CD4-positive, alpha-beta T cell treated with Interleukin-1 beta for 1 hour (primary cell): ENCODE data around the gene SLC6A17.

Experiments used
- DNase-seq, 2 donors: peaks; one replicate each; pipeline ENCODE4 v3.0.0-alpha.2; 2020 to 2022

Gene SLC6A17

DNA sequence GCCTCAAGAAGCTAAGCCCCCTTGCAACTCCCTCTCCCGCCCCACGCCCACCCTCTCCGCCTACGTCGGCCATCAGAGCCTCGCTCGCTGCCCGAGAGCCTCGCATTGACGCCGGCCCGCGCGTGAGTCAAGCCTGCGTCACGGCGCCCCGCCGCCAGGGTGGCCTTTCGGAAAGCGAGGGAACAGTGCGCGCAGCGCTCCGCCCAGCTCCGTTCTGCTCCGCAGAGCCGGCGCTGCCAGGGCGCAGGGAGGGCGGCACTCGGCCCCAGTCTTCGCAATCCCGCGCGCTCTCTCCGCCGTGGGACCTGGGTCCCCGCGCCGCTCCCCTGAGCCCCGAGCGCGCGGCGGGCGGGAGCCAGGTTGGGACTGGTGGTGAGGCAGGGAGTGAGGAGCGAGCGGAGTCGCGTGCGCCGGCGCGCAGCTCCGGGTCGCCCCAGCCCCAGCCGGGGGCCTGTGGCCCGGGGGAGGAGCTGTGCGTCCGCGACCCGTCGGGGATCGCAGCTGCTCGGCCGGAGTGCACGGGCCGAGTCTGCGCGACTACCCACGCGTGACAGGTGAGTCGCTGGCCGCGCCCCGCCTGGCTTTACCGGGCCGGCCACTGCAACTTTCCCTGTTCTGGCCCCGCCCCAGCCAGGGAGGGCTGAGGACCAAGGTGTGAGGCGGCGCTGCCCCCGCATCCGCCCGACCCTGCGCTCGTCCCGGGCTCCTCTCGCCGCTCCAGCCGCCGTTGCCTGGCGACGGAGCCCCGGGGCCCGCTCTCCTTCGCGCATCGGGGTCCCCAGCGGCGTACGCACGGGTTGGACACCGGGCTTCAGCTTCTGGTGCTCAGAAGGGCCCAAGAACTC is at the start of gene SLC6A17:
TSS of gene SLC6A17 (plus strand) at position 165 of the 845 bp plus-strand sequence. CDS start 16,436 bp downstream, outside the sequence.
- DNase-seq = no peak

DNA sequence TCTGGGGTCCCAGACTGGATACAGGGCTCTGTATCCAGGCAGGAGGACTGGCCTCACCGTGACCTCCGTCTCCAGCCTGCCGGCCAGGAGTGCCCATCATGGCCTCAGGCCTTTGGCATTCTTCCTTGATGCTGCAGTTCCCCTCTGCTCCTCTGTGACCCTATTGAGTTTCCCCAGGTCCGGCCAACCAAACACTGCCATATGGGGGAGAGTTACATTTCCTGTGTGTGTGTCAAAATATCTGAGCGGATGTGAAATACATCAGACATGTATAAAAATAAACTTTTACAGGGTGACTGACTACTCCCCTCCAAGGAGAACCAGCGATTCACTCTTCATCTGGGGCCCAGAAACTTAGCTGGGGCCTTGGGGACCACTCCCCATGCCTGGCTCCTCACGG is 48.2 kb upstream of the SLC6A17 start:
- no peak for DNase-seq

DNA sequence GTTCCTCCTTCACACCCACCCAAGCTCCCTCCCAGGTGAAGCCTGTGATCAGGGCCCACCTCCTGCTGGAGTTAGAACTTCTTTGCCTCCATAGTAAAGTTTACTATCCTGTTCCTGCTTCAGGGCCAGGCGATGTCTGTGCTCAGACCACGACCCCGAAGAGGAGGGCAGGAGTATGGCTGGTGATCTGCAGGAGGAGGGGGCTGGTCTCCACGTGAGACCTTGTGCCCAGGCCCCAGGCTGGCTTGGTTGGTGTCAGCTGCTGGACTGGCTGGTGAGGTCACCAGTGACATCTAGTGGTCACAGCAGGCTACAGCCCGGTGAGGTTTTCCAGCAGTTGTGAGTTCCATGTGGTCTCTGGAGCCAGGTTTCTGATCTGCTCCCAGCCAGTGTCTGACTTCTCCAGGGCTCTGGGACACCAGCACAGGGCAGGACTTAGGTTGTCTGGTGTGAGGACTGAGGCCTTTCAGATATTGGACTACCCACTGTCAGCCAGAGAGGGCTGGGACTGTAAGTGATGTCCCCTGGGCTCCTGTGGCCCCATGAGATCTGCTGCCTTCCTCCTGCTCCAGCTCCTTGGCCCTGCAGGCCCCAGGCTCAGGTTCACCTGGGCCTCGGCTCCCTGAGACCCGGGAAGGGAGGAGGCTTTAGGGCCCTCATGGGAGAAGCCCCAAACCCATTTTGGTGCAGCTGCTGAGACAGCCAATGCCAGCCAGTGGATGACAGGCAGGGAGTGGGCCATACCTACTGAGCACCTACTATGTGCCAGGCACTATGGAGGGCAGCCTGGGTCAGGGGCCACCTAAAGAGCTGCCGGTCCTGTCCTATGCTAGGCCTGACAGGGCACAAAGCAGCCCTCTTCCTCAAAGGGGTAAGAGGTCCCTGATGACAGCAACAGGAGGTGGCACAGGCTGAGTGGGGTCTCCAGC is 44.0 kb upstream of the SLC6A17 start:
- DNase-seq = peak; percentile 60 to 62

DNA sequence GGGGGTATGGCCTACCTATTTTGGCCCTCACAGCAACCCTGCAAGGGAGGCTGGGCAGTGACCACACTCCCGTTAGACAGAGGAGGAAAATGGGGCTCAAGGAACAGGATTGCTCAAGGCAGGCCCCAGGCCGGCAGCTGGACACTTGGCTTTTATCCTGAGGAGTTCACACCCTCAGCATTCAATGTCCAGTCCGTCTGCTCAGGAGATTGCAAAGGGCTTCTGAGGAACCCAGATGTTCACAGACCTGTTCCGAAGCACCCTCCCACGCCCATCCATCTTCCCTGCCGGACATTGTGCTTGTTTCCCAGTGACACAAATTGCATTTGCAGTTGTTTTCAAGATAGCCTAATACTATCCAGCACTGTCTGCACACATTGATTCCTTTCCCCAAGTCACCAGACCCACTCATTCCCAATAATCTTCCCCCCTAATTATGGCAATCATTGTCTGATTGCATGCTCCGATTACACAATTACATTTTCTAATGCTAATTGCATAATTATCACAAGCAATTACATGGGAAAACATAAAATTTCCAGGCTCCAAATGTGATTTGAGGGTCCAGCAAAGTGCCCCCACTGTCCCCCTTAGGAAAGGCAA is 42.3 kb upstream of the SLC6A17 start:
- no peak for DNase-seq

DNA sequence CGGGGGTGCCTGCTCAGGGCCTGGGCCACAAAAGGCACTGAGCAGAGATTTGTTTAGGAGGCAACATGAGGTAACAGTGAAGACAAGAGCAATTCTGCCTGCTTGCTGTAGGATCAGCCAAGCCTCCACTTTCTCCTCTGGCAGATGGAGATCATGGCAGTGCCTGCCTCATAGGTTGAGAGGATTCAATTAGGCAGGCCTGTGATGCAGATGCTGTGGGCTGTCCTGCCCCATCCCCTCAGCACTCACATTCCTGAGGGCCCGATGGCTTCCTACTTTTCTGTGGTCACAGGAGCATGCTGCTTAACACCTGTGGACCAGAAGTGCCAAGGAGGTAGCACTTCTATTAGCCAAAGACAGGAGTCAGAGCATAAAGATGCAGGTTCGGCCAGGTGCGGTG is 39.2 kb upstream of the SLC6A17 start:
- DNase-seq = no peak

DNA sequence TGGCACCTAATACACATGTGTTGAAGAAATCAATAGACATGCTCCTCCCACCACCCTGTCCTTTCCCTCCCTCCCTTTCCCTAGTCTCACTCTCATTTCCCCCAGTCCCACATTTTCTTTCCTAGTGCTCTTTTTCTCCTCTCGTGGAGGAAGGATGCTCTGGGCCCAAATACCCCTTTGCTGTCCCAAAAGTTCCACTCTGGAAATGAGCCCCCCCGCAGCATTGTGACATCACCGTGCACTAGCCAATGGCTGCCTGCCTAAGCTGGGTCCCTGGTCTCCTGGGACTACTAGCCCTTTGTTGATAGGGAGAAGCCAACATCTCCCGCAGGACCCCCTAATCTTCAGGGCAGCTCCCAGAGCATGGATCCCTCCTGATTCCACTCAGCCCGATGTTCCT is 38.2 kb upstream of the SLC6A17 start, which contains the start of gene UBL4B:
TSS of gene UBL4B (plus strand) at position 301 of the 400 bp plus-strand sequence. CDS start at position 393, 92 bp downstream.
- no peak for DNase-seq

DNA sequence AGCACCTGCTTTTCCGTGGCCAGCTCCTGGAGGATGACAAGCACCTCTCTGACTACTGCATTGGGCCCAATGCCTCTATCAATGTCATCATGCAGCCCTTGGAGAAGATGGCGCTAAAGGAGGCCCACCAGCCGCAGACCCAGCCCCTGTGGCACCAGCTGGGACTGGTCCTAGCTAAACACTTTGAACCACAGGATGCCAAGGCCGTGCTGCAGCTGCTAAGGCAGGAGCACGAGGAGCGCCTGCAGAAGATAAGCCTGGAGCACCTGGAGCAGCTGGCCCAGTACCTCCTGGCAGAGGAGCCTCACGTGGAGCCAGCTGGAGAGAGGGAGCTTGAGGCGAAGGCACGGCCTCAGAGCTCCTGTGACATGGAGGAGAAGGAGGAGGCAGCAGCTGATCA is 37.6 kb upstream of the SLC6A17 start:
- DNase-seq = no peak

DNA sequence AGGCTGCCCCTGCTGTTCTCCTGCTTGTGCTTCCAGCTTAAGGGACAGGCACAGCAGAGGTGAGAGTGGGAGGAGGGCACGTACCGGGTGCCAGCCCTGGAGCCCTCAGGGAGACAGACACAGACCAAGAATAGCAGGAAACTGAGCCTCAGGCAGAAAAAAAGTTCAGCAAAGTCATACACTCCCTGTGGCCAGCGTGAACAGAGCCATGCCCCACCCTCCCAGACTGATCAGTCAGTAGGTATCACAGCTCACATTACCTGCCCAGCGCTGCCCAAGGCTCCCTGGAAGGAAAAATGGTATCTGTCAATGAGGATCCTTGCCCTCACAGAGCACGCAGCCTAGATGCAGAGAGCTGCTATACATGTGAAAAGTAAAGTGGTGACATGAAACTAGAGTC is 36.7 kb upstream of the SLC6A17 start:
- DNase-seq = no peak

DNA sequence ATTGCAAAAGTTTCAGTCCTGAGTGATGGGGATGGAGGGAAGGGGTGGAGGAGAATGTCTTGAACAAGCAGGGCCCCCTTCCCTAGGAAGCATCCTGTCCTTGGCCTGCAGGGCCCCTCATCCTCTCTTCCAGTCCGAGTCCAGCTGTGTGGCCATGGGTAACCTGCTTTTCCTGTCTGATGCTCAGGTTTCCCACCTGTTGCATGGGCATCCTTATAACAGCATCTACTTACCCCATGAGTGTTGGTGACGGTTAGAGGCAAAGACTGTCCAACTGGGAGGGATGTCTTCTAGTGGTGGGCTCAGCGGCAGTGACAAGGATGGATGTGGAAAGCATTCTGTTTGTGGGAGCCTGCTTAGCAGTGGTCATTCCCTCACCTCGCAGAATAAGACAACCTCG is 36.1 kb upstream of the SLC6A17 start:
- no peak for DNase-seq

DNA sequence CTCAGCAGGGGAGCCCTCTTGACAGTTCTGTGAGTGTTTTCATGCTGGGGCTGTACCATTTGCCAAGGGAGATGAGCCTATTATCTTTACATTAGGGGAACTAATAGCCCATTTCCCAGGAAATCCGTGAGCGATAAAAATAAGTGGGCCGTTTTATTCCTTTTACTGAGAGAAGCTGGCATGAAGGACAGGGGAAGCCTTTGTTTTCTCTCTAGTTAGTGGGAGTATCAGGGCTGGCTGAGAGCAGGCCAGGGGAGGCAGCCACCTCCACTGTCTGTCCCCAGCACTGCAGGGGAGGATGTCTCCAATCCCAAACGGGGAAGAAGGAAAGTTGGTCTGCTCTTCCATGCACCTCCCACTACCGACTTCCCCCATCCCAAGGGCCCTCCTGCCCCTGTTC is 35.5 kb upstream of the SLC6A17 start:
- no peak for DNase-seq

DNA sequence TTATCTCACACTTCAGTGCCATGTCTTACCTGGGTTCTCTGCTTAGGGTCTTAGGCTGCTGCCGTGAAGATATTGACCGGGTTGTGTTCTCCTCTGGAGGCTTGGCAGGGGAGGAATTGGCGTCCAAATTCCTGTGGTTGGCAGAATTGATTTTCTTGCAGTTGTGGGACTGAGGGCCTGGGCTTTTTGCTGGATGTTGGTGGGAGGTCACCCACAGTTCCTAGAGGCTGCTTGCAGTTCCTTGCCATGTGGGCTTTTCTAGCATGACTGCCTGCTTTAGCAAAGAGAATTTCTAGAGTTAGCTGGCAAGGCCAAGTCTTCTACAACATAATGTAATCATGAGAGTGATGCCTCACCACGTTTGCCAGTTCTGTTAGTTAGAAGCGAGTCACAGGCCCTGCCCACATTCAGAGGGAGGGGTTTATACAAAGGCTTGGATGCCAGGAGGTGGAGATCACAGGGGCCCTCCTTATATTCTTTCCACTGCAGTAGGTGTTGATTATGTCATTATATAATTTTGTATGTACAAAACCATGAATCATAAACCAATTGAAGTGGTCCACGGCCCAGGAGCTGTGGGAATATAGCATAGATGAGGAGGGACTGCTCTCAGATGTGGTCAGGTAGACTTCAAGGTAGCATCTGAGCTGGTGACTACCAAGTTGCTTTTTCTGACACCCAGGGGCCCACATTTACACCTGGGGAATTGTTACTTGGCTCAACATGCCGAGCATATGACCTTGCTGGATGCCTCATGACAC is 31.5 kb upstream of the SLC6A17 start:
- no peak for DNase-seq

DNA sequence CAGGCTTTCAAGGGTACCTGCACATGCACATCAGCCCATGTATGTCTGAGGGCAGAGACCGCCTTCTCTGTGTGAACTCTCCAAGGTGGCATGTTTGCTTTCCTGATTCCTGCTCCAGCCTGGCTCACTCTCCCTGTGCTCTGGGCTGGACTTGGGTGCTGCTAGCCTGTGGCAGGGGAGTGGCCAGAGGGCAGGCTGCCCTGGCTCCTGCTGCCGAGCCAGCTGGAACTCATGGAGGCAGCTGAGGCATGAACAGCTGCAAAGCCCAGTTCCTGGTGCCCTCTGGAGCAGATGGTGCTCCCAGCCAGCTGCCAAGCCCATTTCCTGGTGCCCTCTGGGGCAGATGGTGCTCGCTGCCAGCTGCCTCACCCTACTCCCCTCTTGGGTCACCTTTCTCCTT is 30.5 kb upstream of the SLC6A17 start:
- no peak for DNase-seq

DNA sequence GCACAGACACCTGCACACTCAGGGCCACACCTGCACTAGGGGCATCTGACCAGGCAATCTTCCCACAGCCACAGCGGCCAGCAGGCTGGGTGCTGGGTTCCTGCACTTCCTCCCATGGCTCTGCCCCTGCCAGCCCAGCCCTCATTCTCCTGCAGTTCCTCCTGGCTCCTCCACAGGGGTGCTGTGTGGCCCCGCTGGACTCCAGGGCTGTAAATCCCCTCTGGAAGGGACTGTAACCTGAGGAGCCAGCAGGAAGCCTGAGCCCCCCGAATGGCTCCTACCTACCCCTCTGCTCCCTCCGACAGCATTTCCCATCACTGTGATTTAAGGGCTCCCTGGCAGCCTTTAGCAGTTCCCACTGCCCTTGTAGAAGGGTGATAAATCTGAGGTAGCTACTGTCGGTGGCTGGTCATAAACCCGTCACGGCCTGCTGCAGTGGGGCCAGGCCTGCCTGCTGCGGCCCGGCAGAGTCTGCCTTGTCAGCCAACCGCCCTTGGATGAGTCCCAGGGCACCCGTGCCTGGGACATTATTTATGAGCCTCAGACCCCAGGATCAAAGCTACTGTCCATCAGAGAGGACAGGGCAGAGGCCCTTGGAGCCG is 29.2 kb upstream of the SLC6A17 start:
- DNase-seq = no peak

DNA sequence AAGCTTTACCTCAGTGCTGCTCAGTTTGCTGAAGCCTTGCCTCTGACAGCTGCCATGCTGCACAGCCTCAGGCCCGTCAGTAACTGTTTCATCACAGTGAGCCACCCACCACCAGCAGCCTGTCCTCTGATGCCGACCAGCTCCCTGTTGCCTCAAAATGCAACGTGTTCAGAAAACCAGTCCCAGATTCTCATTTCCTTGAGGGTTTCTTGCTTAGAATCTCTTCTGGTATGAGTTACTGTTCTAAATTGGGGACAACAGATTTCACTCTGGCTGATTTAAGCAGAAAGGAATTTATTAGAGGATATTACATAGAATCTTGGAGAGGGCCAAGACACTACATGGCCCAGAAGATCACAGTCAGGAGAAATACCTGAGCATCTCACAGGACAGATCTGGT is 27.1 kb upstream of the SLC6A17 start:
- DNase-seq = no peak

DNA sequence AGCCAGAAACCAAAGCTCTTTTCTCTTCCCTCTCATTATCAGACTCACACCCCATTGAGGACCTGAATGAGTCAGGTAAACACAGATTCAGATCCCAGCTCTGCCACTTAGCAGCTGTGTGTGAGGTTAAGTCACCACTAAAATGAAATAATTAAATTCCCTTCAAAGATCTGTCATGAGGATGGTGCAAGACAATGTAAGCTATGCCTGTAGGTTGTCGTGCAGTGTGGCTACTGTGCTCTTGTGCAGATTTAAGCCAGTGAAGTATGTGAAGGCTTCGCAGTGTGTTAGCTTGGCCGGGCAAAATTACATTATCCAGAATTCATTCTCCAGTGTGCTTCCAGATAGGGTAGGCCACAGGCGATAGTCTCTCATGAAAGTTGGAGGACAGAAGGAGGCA is 24.5 kb upstream of the SLC6A17 start:
- no peak for DNase-seq

DNA sequence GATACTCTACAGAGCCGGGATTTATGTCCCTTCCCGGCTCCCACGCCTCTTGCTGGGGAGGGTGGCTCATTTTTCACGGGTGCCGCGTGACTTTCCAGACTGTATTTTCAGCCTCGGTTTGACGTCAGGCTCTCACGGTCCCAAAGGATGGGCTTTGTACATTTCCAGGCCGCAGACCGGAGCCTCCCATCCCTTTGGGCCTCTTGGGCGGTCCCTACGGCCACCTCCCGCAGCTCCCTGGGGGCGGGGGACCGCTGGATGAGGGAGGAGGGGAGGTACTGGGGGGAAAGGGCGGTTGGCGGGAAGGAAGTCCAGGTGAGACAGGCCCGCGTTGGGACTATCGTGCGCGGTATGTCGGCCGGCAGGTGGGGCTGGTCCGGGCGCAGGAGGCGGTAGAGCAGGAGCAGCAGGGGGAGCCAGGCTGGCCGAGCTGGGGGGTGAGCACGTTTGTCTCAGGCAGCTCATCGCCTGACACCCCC is 20.1 kb upstream of the SLC6A17 start:
- no peak for DNase-seq

DNA sequence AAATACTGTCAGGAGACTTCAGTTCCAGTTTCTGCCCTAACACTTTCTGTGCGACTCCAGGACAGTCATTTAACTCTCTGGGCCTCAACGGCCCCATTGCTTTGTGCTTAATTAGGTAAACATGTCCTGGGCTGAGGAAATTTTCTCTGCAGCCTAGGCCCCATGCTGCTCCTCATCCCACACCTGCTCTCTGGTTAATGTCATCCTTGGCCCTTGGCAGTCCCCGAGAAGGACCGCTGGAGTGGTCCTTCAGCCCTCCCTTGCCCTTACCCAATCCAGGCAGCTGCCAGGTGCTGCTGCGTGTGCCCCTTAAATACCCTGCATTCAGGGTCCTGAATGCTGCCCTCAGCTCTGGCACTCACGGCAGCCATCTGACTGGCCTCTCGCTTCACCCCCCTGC is 19.3 kb upstream of the SLC6A17 start:
- no peak for DNase-seq

DNA sequence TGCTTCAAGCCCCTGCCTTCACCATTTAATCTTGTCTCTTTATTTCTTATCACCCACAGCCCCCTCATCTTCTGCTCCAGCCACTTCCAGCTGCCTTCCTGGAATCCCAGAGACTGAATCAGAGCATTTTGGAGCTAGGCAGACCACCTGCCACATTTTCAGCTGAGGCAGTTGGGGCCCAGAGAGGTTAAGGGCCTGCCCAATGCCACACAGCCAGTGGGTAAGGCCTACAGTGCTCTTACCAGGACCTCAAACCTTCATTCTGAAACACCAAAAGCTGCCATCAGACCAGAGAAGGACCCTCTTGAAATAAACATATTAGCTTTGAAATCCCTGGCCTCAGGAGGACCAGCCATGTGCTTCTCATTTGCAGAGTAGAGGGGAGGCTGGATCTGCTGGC is 17.6 kb upstream of the SLC6A17 start:
- DNase-seq = no peak

DNA sequence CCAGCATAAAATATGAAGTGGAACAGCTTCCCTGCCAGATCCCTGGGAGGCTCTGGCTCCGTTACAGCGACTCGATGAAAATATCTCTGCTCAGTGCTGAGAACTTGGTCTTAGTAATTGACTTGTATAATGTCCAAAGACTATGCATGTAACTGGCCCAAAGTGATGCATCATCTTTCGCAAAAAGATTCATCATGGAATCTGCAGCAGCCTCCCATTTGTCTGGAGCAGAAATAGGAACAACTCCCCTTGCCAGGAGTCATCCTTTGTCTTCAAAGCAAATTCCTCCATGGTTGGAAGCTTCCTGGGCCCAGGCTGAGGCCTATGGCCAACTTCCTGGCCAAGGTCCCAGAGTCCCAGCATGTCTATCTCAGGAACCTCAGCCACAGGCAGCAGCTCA is 16.9 kb upstream of the SLC6A17 start:
- no peak for DNase-seq

DNA sequence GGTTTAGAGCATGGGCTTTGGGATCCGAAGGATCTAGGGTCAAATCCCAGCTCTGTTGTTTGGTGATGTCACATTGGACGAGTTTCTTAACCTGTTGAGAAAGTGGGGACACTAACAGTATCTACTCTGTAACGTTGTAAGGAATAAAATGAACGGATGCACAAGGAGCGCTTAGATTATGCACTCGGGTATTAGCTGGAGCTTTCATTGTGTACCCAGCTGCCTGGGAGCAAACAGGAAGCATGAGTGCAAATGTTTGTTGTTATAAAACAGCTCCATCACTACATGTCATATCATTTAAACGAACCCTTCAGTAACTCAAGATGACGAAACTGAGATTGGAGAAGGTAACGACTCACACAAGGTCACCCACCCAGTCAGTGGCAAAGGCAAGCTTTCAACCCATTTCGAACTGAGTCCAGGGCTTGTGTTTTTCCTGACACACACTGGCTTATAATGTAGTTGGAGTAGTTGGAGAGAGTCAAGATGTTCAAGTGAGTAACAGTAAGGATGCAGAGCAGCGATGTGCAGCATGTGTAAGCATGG is 16.2 kb upstream of the SLC6A17 start:
- DNase-seq = no peak

DNA sequence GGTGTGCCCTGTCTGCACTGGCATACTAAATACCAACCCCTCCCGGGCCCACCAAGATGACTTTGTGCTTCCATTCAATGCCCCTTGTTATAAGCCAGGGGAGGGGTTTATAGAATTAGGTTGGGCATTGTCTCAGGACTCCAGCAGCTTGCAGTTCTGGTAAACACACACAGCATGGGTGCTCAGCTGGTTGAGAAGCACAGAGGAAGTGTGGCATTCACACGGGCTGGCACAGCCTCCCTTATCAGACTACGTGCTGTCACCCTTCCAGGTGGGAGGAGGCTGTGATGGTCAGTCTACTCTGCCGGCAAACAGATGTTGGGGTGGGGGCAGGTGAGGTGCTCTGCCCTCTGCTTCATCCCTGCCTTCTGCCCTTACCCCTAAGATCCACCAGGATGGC is 15.0 kb upstream of the SLC6A17 start:
- DNase-seq = no peak

DNA sequence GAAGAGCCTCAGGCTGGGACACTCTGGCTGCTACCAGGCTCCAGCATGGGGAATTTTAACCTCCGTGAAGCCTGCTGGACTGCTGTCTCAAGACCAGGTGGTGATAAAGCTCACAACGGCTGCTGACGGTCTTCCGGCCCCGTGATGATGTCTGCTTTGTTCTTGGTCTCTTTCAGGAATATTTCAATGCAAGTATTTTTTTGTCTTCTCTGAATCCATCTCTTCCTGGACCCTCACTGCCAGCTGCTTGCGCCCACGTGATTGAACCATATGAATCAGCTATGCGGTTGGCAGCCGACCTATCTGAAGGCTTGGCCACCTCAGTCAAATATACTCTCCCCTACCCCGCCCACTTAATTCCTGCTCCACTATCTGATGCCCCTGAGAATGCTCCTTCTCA is 14.6 kb upstream of the SLC6A17 start:
- no peak for DNase-seq
